ENCODE measurements around the gene PRKD3. TPM values are rescaled to one million over a fixed set of nuclear protein-coding genes. Genes with fewer than 3 reads are reported as not detected.

Gene PRKD3
- total RNA-seq, 4 donors from 2014 or later: 9.5 to 80.0 (median 20.3) TPM

GRCh38 chr2:37366773-37367172, 42.1 kb upstream of the PRKD3 start:
- Histone ChIP-seq H3K27me3 (no peaks in the 10 kb centered on the region), H3K9me3 (no peaks in the 10 kb centered on the region), H3K4me1 (no peaks in the 10 kb centered on the region), H3K36me3 (no peaks in the 10 kb centered on the region), H3K27ac (no peak overlapping the region), H3K4me3 (no peak overlapping the region)
- no peak for DNase-seq
- TF ChIP-seq, protein P1, sequence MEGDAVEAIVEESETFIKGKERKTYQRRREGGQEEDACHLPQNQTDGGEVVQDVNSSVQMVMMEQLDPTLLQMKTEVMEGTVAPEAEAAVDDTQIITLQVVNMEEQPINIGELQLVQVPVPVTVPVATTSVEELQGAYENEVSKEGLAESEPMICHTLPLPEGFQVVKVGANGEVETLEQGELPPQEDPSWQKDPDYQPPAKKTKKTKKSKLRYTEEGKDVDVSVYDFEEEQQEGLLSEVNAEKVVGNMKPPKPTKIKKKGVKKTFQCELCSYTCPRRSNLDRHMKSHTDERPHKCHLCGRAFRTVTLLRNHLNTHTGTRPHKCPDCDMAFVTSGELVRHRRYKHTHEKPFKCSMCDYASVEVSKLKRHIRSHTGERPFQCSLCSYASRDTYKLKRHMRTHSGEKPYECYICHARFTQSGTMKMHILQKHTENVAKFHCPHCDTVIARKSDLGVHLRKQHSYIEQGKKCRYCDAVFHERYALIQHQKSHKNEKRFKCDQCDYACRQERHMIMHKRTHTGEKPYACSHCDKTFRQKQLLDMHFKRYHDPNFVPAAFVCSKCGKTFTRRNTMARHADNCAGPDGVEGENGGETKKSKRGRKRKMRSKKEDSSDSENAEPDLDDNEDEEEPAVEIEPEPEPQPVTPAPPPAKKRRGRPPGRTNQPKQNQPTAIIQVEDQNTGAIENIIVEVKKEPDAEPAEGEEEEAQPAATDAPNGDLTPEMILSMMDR (IDR thresholded peaks at IDR 0.05): no peak
- TF ChIP-seq POLR2A (IDR thresholded peaks at IDR 0.05): no peak

DNA sequence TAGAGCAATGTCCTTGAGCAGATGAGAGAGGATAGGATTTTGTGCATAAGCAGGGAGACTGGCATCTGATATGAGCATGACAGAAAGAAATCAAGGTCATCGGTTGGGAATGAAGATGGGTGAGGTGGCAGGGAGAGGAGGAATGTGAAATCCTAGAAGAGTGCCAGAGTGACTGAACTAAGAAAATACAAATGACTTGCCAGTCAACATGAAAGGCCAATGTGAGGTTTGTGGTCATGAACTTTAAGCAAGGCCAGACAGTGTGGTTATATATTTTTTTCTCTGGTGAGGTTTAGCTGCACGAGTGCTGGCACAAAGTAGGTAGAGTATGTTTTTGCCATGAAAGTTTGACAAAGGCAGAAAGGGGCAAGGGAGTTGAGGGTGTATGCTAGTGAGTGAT, 41.0 kb upstream of the PRKD3 start:
- no peak for DNase-seq
- no peak overlapping the region for H3K4me3 ChIP-seq
- H3K9me3 ChIP-seq: no peaks in the 10 kb centered on the region
- no peak for TF ChIP-seq POLR2A (IDR thresholded peaks at IDR 0.05)
- TF ChIP-seq, protein P1 (IDR thresholded peaks at IDR 0.05): no peak
- no peak overlapping the region for H3K27ac ChIP-seq
- H3K4me1 ChIP-seq: no peaks in the 10 kb centered on the region
- no peaks in the 10 kb centered on the region for H3K36me3 ChIP-seq
- no peaks in the 10 kb centered on the region for H3K27me3 ChIP-seq

- Histone ChIP-seq H3K36me3 (no peaks in the 10 kb centered on the region), H3K27ac (no peak overlapping the region), H3K4me1 (no peaks in the 10 kb centered on the region), H3K9me3 (no peaks in the 10 kb centered on the region), H3K27me3 (no peaks in the 10 kb centered on the region), H3K4me3 (no peak overlapping the region)
- TF ChIP-seq, protein P1 (IDR thresholded peaks at IDR 0.05): no peak
- DNase-seq: no peak
These were observed 39.7 kb upstream of the PRKD3 start for GRCh38 chr2:37364351-37364750.

GRCh38 chr2:37361994-37362698, 37.5 kb upstream of the PRKD3 start:
- Histone ChIP-seq H3K9me3 (no peaks in the 10 kb centered on the region), H3K27ac (no peak overlapping the region), H3K36me3 (no peaks in the 10 kb centered on the region), H3K27me3 (no peaks in the 10 kb centered on the region), H3K4me3 (no peak overlapping the region), H3K4me1 (no peaks in the 10 kb centered on the region)
- no peak for DNase-seq
- TF ChIP-seq, protein P1 (IDR thresholded peaks at IDR 0.05): no peak
- no peak for TF ChIP-seq POLR2A (IDR thresholded peaks at IDR 0.05)

GRCh38 chr2:37361216-37361815, 36.7 kb upstream of the PRKD3 start:
- Histone ChIP-seq H3K4me1 (no peaks in the 10 kb centered on the region), H3K4me3 (no peak overlapping the region), H3K27ac (no peak overlapping the region), H3K27me3 (no peaks in the 10 kb centered on the region), H3K36me3 (no peaks in the 10 kb centered on the region), H3K9me3 (no peaks in the 10 kb centered on the region)
- DNase-seq: no peak
- TF ChIP-seq, protein P1 (IDR thresholded peaks at IDR 0.05): no peak
- TF ChIP-seq POLR2A (IDR thresholded peaks at IDR 0.05): no peak

Data from Peyer's patch (tissue), 4 donors.